ENCODE results near the gene RNF208. TPM values are rescaled to one million over a fixed set of nuclear protein-coding genes. Genes with fewer than 3 reads are reported as not detected.

RNF208 gene
- total and polyA plus RNA-seq, 2 donors (not counting 3 experiments of a cell fraction or from before 2014, with no cell fraction given), result 1.3 to 4.8 TPM

DNA sequence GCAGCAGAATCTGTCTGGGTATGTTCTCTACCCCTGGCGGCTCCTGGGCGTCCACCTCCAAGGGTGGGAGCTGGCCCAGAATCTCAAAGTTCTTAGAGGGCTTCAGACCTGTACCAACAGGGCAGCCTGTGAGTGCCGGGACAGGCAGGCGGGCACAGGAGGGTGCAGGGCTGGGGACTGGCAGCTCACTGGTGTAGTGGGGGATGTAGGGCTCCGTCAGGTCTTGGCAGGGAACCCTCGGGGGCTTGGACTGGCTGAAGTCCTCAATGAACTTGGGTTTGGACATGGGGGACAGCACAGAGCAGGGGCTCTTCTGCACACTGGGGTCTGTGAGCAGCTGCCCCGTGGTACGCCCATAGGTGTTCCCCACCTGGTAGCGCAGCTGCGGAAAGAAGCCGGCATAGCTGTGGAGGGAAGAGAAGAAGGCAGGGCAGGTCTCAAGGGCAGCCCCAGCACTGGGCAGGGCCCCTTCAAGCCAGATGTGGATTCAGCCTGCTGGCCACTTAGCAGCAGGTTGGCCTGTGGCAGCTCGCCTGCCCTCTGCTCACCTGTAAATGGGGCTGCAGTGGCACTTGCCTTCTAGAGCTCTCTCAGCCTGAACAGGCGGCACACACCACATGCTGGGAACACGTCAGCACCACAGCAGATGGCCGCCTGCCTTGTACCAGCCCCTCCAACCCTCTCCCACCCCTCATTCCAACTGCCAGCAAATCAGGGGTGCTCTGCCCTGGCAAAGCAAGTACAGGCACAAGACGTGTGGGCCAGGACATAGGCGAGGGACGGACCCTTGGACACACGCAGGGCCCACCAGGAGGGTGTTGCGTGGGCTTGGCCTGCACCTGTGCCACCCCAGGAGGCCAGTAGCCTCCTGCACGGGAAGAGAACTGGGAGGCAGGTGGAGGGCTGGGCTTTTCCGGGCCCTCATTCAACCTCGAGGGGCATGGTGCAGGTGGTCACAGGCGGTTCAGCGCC lies 23.7 kb upstream of the RNF208 start:
- TF ChIP-seq POLR2AphosphoS5 (IDR thresholded peaks at IDR 0.05; ENCODE audit: insufficient read depth, low read depth, low read length) (no peak), MYC (IDR thresholded peaks at IDR 0.05; ENCODE audit: low read depth, low read length) (no peak)
- no peak overlapping the region for H3K4me2 ChIP-seq (ENCODE audit: insufficient read depth, low read length)
- no peak for FAIRE-seq
- ChIA-PET CTCF (interaction anchor here (1.3 to 2.7 kb wide), 3 partner anchors 8 to 13 kb away, joined by 3 to 15 read pairs (median 13); partner anchors contain the start of gene NELFB), POLR2A (interaction anchor here (0.9 to 1.0 kb wide), 2 partner anchors 19 to 31 kb away, joined by 3 to 4 read pairs; no protein-coding TSS in a partner anchor)
- intact Hi-C loops (cut with micrococcal nuclease) (no loop called here), dilution Hi-C loops (cut with MboI; ENCODE audit: extremely low pct_ligation_motif_present, low sequenced_read_pairs) (no loop called here)
- BruUV-seq (replicated peaks), result no TSS peak
- peaks cover 6 to 16% of the 10 kb centered on the region in 2 experiments for H3K36me3 ChIP-seq (ENCODE audit: control insufficient read depth in 2 of 2, extremely low read depth in 1 of 2, insufficient read depth in 2 of 2, low read length in 2 of 2)
- peaks cover 13% of the 10 kb centered on the region for H3K4me1 ChIP-seq (ENCODE audit: control insufficient read depth, extremely low read depth, insufficient read depth, low read length)
- peaks cover 21% of the 10 kb centered on the region for H3K79me2 ChIP-seq (ENCODE audit: control insufficient read depth, insufficient read depth, low read length)
- H3K9me1 ChIP-seq (replicated peaks; ENCODE audit: control insufficient read depth, extremely low read depth, insufficient read depth, low read length), result no peaks in the 10 kb centered on the region
- H3K4me3 ChIP-seq (replicated peaks in 1 of 3; ENCODE audit: insufficient read depth in 1 of 3, low read depth in 1 of 3, low read length in 3 of 3), result no peak overlapping the region
- H4K20me1 ChIP-seq (replicated peaks; ENCODE audit: control insufficient read depth, extremely low read depth, insufficient read depth, low read length), result no peaks in the 10 kb centered on the region
- H3K9me3 ChIP-seq (replicated peaks; ENCODE audit: control insufficient read depth, insufficient read depth, low read length), result no peaks in the 10 kb centered on the region
- DNase-seq (ENCODE audit: low read depth, low spot score), result no peak
- H3K27ac ChIP-seq (ENCODE audit: insufficient read depth, low read depth, low read length), result no peak overlapping the region
- no peaks in the 10 kb centered on the region for H3K27me3 ChIP-seq (ENCODE audit: control insufficient read depth in 2 of 2, insufficient read depth in 2 of 2, low read length in 2 of 2)
- no peak overlapping the region for H2AFZ ChIP-seq (ENCODE audit: low read depth, low read length)
- H3K9ac ChIP-seq (replicated peaks; ENCODE audit: extremely low read depth, insufficient read depth, low read length), result no peak overlapping the region

DNA sequence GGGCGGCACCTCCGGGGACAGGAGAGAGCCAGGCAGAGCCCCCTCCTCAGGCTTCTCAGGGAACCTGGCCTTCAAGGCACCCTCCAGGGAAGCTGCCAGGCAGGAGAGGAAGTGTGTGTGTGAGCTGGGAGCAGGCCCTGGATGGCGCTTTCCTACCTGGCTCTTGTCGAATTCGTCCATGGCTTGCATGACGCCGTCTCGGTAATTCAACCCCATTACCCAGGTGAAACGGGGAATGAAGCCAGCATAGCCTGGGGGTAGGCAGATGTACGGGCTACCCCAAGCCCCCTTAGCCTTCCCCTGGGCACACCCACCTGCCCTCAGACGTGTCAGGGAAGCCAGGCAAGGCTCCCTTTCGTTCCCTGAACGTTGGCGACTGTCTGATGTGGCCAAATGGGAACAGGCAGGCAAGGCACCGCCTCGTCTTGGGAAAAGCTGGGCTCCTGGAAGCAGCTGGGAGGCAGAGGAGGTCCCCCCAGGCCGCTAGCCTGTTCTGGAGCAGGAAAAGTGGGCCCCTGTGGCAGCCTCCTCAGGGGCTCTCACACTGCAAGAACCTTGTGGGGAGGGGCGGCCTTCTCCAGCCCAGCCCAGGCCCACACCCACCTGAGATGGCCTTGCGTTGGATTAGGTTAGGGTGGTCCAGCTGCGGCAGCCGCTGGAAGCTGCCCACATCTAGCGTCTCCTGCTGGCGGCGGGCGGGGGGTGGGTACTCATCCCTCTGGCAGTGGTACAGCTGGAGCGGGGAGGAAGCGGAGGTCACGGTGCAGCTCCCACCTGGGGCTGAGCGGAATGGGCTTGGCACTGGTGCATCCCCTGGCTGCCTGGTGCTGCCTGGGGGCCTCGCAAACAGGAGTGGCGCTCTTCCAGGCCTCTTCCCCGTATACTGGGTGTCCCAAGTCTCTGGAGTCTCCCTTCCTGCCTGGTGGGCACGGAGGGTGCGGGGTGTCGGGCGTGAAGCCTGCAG lies 22.7 kb upstream of the RNF208 start:
- peaks cover 13% of the 10 kb centered on the region for H3K4me1 ChIP-seq (ENCODE audit: control insufficient read depth, extremely low read depth, insufficient read depth, low read length)
- TF ChIP-seq, protein P1, sequence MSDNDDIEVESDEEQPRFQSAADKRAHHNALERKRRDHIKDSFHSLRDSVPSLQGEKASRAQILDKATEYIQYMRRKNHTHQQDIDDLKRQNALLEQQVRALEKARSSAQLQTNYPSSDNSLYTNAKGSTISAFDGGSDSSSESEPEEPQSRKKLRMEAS (IDR thresholded peaks at IDR 0.05; ENCODE audit: insufficient read depth, insufficient read length), result no peak
- no peak for TF ChIP-seq GATA2 (IDR thresholded peaks at IDR 0.05; ENCODE audit: insufficient read depth, insufficient read length, low read depth, low read length)
- TF ChIP-seq, protein P2, sequence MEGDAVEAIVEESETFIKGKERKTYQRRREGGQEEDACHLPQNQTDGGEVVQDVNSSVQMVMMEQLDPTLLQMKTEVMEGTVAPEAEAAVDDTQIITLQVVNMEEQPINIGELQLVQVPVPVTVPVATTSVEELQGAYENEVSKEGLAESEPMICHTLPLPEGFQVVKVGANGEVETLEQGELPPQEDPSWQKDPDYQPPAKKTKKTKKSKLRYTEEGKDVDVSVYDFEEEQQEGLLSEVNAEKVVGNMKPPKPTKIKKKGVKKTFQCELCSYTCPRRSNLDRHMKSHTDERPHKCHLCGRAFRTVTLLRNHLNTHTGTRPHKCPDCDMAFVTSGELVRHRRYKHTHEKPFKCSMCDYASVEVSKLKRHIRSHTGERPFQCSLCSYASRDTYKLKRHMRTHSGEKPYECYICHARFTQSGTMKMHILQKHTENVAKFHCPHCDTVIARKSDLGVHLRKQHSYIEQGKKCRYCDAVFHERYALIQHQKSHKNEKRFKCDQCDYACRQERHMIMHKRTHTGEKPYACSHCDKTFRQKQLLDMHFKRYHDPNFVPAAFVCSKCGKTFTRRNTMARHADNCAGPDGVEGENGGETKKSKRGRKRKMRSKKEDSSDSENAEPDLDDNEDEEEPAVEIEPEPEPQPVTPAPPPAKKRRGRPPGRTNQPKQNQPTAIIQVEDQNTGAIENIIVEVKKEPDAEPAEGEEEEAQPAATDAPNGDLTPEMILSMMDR (IDR thresholded peaks at IDR 0.05; ENCODE audit: extremely low read depth in 1 of 2, insufficient read depth in 1 of 2, low read depth in 1 of 2, low read length in 2 of 2), result peak in 1 of 2 donors; percentile 9
- CTCF ChIA-PET, result interaction anchor here (0.6 to 2.7 kb wide), 4 partner anchors 8 to 16 kb away, joined by 3 to 15 read pairs (median 8); partner anchors contain the start of gene NELFB
- H3K79me2 ChIP-seq (ENCODE audit: control insufficient read depth, insufficient read depth, low read length), result peaks cover 21% of the 10 kb centered on the region
- BruUV-seq (replicated peaks), result no TSS peak
- H3K9me1 ChIP-seq (replicated peaks; ENCODE audit: control insufficient read depth, extremely low read depth, insufficient read depth, low read length), result no peaks in the 10 kb centered on the region
- dilution Hi-C loops (cut with MboI; ENCODE audit: extremely low pct_ligation_motif_present, low sequenced_read_pairs) (no loop called here), intact Hi-C loops (cut with micrococcal nuclease) (no loop called here)
- H3K27me3 ChIP-seq (ENCODE audit: control insufficient read depth in 2 of 2, insufficient read depth in 2 of 2, low read length in 2 of 2), result no peaks in the 10 kb centered on the region
- DNase-seq (ENCODE audit: low read depth, low spot score), result no peak
- H3K9ac ChIP-seq (replicated peaks; ENCODE audit: extremely low read depth, insufficient read depth, low read length), result no peak overlapping the region
- no peak overlapping the region for H3K27ac ChIP-seq (ENCODE audit: insufficient read depth, low read depth, low read length)
- H2AFZ ChIP-seq (ENCODE audit: low read depth, low read length), result no peak overlapping the region
- peaks cover 6 to 16% of the 10 kb centered on the region in 2 experiments for H3K36me3 ChIP-seq (ENCODE audit: control insufficient read depth in 2 of 2, extremely low read depth in 1 of 2, insufficient read depth in 2 of 2, low read length in 2 of 2)
- no peaks in the 10 kb centered on the region for H4K20me1 ChIP-seq (replicated peaks; ENCODE audit: control insufficient read depth, extremely low read depth, insufficient read depth, low read length)
- H3K4me2 ChIP-seq (ENCODE audit: insufficient read depth, low read length), result no peak overlapping the region
- no peak for FAIRE-seq
- H3K4me3 ChIP-seq (replicated peaks in 1 of 3; ENCODE audit: insufficient read depth in 1 of 3, low read depth in 1 of 3, low read length in 3 of 3), result no peak overlapping the region
- H3K9me3 ChIP-seq (replicated peaks; ENCODE audit: control insufficient read depth, insufficient read depth, low read length), result no peaks in the 10 kb centered on the region
- POLR2A ChIA-PET, result interaction anchor here (0.7 to 5.0 kb wide), 4 partner anchors 8 to 660 kb away, joined by 3 to 66 read pairs (median 4); partner anchors contain the start of genes NELFB and STPG3

Measured in endothelial cell of umbilical vein (primary cell).